ENCODE data around the gene CCDC74A. TPM values are rescaled to one million over a fixed set of nuclear protein-coding genes. Genes with fewer than 3 reads are reported as not detected.
"Not testable (repeated sequence)": the region's sequence is repeated elsewhere in the genome, so short reads cannot be mapped to it uniquely, and the experiment has no call there.

The CCDC74A gene
- total and polyA plus RNA-seq, 11 donors = 0.46 to 2.7 (median 1.3) TPM

DNA sequence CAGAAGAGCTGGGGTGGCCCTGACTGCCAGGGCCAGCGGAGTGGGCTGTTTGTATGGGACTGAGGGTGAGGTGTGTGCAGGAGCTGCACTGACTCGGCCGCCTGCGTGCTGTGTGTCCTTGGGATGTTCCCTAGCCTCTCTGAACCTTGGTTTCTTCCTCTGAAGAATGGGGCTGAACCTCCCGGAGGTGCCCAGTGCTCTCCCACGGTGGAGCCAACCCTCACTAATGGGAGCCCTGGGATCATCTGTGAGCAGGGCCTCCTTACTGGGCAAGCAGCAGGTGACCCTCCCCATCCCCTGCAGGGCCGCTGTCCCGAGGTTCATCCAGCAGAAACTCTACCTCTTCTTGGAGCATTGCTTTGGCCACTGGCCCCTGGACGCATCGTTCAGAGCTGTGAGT, 11.7 kb upstream of the CCDC74A start:
- Histone ChIP-seq H3K9me3 (no peaks in the 10 kb centered on the region), H3K4me3 (no peak overlapping the region), H3K27me3 (no peaks in the 10 kb centered on the region), H3K36me3 (peaks cover 0 to 57% (median 30%) of the 10 kb centered on the region in 9 donors), H3K4me1 (no peaks in the 10 kb centered on the region), H3K27ac (no peak overlapping the region)
- TF ChIP-seq, protein P1, sequence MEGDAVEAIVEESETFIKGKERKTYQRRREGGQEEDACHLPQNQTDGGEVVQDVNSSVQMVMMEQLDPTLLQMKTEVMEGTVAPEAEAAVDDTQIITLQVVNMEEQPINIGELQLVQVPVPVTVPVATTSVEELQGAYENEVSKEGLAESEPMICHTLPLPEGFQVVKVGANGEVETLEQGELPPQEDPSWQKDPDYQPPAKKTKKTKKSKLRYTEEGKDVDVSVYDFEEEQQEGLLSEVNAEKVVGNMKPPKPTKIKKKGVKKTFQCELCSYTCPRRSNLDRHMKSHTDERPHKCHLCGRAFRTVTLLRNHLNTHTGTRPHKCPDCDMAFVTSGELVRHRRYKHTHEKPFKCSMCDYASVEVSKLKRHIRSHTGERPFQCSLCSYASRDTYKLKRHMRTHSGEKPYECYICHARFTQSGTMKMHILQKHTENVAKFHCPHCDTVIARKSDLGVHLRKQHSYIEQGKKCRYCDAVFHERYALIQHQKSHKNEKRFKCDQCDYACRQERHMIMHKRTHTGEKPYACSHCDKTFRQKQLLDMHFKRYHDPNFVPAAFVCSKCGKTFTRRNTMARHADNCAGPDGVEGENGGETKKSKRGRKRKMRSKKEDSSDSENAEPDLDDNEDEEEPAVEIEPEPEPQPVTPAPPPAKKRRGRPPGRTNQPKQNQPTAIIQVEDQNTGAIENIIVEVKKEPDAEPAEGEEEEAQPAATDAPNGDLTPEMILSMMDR (IDR thresholded peaks at IDR 0.05) = no peak
- no peak for TF ChIP-seq POLR2A (IDR thresholded peaks at IDR 0.05)
- intact Hi-C loops (cut with DNase I) = loop anchor here in 6 of 10 donors (2.0 to 10.0 kb wide), 3 partner anchors 101 to 104 kb away; no protein-coding TSS in a partner anchor
- ATAC-seq = no peak
- WGBS, 4 donors = 67 to 80% (median 75%) methylated on average over 3 to 10 of the region's 10 CpGs
- DNase-seq = peak in 1 of 5 donors; percentile 49

DNA sequence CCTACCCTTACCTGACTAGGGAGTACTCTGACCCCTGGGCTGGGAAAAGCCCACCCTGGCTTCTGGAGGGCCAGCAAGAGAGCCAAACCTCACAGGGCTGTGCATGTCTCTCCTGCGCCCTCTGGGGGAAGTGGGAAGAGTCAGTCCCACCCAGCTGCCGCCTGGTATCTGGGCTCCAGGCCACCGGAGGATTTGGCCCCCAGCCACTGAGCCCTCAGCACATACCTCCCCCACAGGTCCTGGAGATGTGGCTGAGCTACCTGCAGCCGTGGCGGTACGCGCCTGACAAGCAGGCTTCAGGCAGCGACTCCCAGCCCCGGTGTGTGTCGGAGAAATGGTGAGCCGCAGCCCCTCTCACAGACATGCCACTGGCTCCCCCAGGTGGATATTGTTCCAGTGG, 11.1 kb upstream of the CCDC74A start:
- 54 to 60% (median 54%) methylated on average over 5 to 11 of the region's 11 CpGs; no CpG with 5 or more reads in 1 of the 4 donors for WGBS, 4 donors
- H3K4me3 ChIP-seq, H3K27me3 ChIP-seq, H3K9me3 ChIP-seq, H3K27ac ChIP-seq, H3K4me1 ChIP-seq: not testable (repeated sequence)
- ATAC-seq (peak; percentile 54 to 78 (median 66)), DNase-seq (peak; percentile 43 to 80 (median 72))
- intact Hi-C loops (cut with DNase I) = loop anchor here in 6 of 10 donors (2.0 to 10.0 kb wide), 3 partner anchors 102 to 104 kb away; no protein-coding TSS in a partner anchor
- TF ChIP-seq, protein P1 (IDR thresholded peaks at IDR 0.05) = peak; percentile 26 to 62 (median 40)
- peaks cover 0 to 57% (median 30%) of the 10 kb centered on the region in 9 donors for H3K36me3 ChIP-seq

DNA sequence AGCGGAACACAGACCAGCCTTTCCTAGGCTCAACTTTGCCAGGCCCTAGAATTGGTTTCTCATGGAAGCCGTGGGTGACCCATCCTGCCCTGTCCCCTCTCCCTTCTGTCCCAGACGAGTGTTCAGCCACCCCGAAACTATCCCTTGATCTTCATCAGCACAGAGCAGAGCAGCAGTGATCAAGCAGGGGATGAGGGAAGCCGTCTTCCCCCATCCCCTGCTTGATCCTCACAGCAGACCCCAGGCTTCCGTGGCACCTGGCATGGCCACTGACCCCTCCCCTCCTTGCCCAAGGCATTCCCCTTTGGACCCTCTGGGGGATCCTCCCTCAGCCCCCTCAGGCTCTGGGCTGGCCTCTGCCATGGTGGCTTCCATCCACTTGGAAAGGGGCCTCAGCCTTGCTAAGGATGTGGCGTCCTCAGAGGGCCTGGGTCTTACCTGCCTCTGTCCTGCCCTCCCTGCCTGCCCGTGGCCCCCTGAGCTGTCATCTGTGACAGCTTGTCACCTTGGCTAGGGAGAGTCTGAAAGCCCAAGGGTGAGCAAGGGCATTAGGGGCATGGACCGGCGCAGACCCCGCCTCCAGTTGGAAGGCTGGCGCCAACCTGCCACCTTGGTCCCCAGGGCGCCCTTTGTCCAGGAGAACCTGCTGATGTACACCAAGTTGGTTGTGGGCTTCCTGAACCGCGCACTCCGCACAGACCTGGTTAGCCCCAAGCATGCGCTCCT, 10.4 kb upstream of the CCDC74A start:
- intact Hi-C loops (cut with DNase I) = loop anchor here in 6 of 10 donors (2.0 to 10.0 kb wide), 3 partner anchors 102 to 105 kb away; no protein-coding TSS in a partner anchor

DNA sequence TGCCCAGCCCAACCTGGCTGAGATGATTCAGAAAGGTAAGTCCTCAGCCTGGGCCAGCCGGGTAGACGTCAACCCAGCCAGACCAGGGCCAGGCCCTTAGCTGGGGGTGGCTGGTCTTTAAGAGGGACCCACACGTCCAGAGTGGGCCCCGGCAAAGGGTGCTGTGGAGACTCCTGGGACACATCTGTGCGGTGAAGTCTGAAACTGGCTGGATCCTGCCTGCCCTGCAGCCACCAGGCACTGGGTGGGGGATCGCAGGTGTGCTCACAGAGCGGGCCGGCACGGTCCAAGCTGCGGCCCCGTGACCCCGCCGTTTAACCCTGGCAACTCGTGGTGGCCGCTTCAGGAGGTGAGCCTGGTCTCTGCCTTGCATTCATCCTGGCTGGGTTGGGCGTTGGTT, 9.8 kb upstream of the CCDC74A start:
- not testable (repeated sequence) for H3K9me3 ChIP-seq, H3K4me3 ChIP-seq, ATAC-seq, H3K4me1 ChIP-seq, DNase-seq, H3K27ac ChIP-seq, H3K27me3 ChIP-seq
- 83 to 92% (median 91%) methylated on average over 9 to 16 of the region's 16 CpGs for WGBS, 4 donors
- intact Hi-C loops (cut with DNase I) = loop anchor here in 6 of 10 donors (2.0 to 10.0 kb wide), 3 partner anchors 103 to 106 kb away; no protein-coding TSS in a partner anchor
- H3K36me3 ChIP-seq = peaks cover 0 to 52% (median 26%) of the 10 kb centered on the region in 9 donors

More for the DNA sequence above, 10.4 kb upstream of the CCDC74A start:
- ATAC-seq (no peak), DNase-seq (peak in 1 of 5 donors; percentile 55)
- H3K4me3 ChIP-seq = no peak overlapping the region
- H3K4me1 ChIP-seq = peaks cover 0 to 6% (median 0%) of the 10 kb centered on the region in 12 donors
- no peaks in the 10 kb centered on the region for H3K9me3 ChIP-seq
- H3K27ac ChIP-seq = no peak overlapping the region
- H3K27me3 ChIP-seq = no peaks in the 10 kb centered on the region
- peaks cover 0 to 58% (median 30%) of the 10 kb centered on the region in 9 donors for H3K36me3 ChIP-seq
- TF ChIP-seq, protein P1 (IDR thresholded peaks at IDR 0.05) = no peak
- no peak for TF ChIP-seq POLR2A (IDR thresholded peaks at IDR 0.05)
- WGBS, 4 donors = 95 to 98% (median 95%) methylated on average over 11 to 17 of the region's 17 CpGs

DNA sequence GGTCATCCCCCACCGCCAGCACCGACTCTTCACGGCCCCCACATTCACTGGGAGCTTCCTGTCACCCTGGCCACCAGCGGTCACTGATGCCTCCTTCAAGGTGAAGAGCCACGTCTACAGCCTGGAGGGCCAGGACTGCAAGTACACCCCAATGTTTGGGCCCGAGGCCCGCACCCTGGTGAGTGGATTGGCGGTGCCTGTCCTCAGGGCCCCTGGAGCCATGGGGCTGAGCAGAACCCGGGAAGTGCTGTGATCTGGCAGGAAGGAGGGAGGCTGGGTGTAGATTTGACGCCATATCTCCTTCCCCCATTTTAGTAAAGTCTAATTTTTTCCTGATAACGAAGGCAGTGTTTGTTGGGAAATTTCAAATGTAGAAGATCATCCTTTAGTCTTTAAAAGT, 9.2 kb upstream of the CCDC74A start:
- H3K27ac ChIP-seq, ATAC-seq, H3K4me1 ChIP-seq, DNase-seq, H3K27me3 ChIP-seq, H3K9me3 ChIP-seq, H3K4me3 ChIP-seq: not testable (repeated sequence)
- peaks cover 0 to 46% (median 20%) of the 10 kb centered on the region in 9 donors for H3K36me3 ChIP-seq
- intact Hi-C loops (cut with DNase I) = loop anchor here in 4 of 10 donors (5.0 to 10.0 kb wide), 2 partner anchors 104 to 106 kb away; no protein-coding TSS in a partner anchor
- 89 to 93% (median 91%) methylated on average over 8 to 10 of the region's 11 CpGs for WGBS, 4 donors

All from heart left ventricle (tissue), 16 donors.